Stimulated activated CD4-positive, alpha-beta T cell treated with anti-CD3 and anti-CD28 coated beads, Interleukin-15, amount 100 ng/mL, for 48 hours (primary cell): Measurements from ENCODE around the gene GPR137.

Experiments used
- DNase-seq, 2 donors: peaks; one replicate each; pipeline ENCODE4 v3.0.0-alpha.2; 2020; ENCODE audit warnings: low read depth in 2 of 2

Gene GPR137

DNA sequence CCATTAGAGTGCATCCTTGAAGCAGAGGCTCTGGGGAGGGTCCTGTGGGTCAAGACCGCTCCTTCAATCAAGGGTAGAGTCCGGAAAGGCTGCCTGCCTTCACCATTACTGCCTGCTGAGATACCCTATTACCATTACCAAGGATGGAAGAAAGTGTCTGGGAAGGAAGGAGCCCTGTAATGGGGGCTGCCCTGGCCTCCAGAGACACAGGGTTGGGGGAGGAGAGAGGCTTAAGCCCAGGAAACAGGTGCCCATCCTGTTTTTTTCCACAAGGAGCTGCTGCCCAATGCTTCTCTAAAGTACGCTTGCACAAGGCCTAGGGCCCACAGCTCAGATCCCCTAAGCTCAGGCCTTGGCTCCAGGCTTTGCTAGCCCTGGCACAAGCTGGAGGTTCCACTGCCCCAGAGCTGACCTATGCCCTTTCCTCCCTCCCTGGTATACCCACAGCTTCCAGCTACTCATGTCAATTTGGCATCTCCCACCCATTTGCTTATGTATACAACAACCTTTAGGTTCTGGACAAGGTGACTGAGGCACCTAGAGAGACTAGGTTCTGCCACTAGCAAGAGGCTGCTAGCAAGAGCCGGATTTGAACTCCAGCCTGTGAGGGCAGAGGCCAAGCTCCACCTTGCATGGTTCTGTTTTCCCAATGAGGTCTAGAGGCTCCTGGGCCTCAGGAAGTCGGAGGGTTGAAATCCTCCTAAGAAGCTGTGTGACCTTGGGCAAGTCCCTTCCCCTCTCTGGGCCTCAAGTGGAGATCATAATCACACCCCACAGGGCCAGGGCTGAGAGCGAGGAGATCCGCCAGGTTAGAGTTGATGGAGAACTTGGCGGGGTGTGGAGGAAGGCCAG, 35.9 kb upstream of the GPR137 start:
- no peak for DNase-seq

DNA sequence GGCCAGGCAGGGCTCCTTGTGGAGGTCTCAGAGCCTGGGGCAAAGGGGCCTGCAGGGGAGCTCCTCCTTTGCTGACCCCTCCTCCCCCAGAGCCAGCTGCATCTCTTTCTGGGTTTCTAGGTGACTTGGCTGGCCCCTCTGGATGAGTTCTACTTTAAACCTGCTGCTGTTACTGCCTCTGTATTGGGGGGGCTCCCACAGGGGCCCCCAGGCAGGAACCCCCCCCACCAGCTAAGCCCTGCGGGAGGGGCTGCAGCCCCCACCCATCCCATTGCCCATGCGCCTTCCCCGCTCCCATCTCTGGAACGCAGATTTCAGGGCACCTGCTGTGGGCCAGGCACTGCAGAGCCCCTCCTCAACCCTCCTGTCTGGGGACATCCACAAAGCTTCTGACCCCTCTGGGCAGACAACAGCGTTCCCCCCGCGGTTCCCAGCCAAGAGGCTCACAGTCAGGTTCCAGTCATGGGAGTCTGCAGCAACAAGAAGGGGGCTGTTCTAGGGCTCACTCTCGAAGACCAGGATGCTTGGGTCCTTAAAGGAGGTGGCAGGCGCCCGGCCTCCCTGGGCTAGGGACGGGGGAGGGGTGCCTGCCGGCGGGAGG, 35.1 kb upstream of the GPR137 start:
- DNase-seq: no peak

DNA sequence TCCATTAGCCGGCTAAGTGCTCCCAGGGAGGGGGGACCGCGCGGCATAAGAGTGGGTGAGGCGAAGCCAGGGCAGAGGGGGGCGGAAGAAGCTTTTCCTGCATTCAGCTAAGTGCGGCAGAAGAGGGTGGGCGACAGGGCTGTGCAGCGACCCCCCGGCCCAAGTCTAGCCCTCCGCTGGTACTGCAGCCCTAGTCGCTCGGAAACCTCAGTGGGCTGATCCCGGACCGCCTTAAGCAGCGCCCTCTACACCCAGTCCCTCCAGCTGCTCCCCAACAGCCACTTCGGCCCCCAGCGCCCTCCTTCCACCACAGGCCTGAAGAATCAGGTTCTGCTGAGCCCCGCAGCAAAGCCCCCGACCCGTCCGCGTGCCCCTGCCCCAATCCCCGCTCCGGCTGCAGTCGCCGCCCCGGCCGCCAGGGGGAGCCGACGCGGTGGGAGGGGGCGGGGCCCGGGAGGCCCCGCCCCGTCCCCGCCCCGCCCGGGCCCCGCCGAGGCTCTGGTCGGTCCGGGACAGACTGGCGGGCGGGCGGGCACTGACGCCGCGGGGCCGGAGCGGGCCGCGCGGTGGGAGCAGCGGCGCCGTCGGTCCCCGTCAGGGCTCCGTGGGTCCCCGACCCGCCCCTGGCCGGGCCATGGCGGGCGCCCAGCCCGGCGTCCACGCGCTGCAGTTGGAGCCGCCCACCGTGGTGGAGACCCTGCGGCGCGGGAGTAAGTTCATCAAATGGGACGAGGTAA, 34.5 kb upstream of the GPR137 start, which contains the start of gene PLCB3:
TSS of gene PLCB3 (plus strand) at position 515 of the 737 bp plus-strand sequence. CDS start at position 635, 120 bp downstream.
- no peak for DNase-seq

DNA sequence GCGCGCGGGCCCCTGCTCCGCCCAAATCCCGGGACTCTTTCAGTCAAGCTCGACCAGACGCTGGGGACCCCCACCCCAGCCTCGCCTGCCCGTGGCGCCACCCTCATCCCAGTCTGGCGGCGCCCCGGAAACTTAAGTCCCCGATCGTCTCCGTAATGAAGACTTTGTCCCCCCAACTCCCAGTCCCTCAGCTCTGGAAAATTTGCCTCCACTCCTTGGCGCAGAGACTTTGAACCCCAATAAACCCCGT, 34.0 kb upstream of the GPR137 start:
- no peak for DNase-seq

DNA sequence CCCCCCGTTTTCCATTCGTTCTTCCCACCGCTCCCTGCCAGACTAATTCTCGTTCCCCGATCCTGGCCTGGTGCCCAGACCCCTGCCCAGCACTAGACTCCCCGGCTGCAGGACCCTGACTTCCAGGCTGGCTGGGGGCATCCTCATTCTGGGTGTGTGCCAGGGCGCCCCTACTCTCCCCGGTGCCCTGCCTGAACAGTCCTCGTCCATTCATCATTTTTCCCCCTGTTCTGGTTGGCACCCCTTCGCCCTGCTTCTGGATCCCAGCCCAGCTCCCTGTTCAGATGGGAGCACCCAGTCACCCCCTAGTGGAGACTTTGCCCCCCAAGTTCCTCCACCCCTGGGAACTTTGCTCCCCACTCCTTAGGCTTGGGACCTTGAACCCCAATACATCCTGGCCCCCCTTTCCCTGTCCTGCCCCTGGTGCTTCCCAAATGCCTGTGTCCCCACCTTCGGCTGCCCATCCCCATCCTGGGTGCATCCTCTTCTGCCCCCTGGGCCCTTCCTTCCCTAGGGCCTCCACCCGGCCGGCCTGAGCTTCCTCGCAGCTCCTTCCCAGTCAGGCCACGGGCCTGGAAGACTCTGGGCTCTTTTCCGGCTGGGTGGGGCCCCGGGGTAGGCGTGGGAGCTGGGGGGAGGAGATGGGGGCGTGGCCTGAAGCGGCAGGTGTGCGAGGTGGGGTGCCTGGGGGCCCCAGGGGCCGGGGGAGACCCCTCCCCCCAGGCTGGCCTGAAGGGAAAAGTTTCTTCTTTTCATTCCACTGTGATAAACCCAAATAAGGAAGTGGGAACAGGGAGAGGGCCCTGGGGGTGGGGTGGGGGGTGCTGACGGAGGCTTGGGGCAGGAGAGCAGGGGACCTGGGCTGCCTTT, 33.4 kb upstream of the GPR137 start:
- no peak for DNase-seq

DNA sequence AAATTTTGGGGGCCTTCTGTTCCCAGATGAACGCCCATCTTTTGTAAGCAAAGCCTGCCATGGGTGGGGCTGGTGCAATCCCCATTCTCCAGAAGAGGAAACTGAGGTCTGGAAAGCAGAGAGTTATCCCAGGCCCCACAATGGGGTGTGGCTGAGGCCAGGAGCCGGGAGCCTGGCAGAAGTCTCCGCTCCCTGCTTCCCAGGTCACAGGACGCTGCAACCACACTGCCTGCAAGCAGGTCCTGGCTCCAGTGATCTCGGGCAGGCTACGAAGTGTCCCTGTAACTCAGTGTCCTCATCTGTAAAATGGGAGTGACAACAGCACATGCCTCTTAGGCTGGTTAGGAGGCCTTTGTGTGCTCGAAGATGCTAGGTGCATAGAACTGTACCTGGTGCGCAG, 32.6 kb upstream of the GPR137 start:
- no peak for DNase-seq

DNA sequence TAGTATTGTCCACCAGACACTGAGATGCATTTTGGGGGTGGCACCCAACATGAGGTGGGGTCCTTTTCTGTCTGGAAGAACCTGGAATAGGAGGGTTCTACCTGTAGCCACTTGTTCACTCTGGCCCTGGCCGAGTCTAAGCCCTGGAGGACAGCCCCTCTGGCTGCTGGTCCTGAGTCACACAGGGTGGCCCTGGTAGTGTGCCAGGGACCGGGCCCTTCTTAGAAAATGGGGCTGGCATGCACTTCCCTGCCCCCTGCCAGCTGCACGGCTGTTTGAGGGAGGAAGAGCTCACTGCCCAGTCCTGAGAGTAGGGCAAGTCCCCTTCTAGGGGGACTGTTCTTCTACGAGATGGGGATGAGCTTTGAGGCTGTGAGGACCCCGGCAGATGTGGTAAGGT, 32.2 kb upstream of the GPR137 start:
- DNase-seq: no peak

DNA sequence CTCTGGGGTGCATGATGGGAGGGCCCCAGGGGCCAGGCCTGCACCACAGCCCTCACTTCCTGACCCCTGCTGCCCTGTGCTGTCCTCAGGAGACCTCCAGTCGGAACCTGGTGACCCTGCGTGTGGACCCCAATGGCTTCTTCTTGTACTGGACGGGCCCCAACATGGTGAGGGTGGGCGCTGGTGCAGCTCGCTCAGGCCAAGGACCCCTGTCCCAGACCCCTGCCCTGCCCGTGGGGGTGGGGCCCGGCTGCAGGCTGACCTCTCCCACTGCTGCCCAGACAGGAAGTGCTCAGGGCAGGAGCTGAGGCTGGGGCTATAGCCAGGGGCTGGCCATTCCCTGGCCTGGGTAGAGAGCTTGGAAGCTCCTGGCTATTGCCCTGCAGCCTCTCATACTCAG, 31.3 kb upstream of the GPR137 start:
- DNase-seq: no peak

DNA sequence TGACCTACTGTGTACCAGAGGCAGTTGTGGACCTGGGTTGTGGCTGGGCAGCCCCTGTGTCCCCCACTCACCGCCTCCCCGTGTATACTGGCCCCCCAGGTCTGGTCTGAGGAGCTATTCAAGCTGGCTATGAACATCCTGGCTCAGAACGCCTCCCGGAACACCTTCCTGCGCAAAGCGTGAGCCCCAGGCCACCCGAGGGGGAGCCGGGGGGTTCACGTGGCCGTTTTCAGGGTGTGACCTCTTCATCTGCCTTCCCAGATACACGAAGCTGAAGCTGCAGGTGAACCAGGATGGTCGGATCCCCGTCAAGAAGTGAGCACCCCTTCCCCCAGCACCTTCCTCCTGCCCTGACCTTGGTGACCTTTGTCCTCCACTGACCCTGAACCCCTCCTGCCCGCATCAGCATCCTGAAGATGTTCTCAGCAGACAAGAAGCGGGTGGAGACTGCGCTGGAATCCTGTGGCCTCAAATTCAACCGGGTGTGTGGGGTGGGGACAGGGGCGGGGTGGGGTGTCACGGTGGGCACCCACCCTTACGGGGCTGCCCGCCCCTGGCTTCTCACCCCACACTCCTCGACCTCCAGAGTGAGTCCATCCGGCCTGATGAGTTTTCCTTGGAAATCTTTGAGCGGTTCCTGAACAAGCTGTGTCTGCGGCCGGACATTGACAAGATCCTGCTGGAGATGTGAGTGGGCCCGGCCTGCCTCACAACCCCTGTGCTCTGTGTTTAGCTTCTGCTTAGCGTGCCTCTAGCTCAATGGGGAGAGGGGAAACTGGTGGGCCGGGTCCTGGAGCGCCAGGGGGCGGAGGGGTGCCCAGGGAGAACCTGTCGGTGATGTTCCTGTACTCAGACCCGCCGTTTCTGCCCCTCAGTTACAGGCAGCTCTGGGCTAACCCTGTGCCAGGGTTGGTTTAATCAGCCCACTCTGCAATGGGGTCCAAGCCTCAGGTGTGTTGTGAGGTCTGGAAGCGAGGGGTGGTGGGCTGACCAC, 30.2 kb upstream of the GPR137 start:
- DNase-seq: no peak

DNA sequence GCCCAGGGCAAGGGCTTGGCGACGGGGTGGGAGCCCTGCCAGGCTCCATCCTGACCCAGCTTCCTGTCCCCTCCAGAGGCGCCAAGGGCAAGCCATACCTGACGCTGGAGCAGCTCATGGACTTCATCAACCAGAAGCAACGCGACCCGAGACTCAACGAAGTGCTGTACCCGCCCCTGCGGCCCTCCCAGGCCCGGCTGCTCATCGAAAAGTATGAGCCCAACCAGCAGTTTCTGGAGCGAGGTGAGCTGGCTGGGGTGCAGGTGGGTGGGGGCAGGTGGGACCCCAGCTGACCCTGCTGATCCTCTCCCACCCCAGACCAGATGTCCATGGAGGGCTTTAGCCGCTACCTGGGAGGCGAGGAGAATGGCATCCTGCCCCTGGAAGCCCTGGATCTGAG, 29.3 kb upstream of the GPR137 start:
- no peak for DNase-seq

DNA sequence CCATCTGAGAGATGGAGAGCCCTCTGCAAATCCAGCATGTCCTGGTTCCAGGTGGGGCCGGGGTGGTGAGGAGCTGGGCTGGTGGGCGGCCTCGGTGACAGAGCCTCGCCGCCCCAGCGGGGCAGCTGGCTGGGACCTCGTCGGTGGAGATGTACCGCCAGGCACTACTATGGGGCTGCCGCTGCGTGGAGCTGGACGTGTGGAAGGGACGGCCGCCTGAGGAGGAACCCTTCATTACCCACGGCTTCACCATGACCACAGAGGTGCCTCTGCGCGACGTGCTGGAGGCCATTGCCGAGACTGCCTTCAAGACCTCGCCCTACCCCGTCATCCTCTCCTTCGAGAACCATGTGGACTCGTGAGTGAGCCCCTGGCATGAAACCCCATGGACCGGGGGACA, 27.3 kb upstream of the GPR137 start:
- no peak for DNase-seq

DNA sequence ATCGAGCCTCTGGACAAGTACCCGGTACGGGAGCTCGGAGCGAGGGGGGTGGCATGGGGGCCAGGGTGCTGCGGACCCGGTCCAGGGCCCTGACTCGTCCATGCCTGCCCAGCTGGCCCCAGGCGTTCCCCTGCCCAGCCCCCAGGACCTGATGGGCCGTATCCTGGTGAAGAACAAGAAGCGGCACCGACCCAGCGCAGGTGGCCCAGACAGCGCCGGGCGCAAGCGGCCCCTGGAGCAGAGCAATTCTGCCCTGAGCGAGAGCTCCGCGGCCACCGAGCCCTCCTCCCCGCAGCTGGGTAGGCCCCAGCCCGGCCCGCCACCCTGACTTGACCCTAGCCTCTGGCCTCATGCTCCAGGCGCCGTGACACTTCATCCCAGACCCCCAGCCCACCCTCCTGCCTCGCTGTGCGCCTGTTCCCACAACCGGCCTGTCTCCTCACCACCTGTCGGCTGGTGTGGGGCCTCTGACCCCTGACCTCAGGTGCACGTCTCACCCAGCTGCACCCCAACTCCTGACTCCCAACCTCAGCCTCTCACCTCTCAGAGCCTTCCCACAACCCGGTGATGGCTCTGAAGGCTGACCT, 26.6 kb upstream of the GPR137 start:
- no peak for DNase-seq

DNA sequence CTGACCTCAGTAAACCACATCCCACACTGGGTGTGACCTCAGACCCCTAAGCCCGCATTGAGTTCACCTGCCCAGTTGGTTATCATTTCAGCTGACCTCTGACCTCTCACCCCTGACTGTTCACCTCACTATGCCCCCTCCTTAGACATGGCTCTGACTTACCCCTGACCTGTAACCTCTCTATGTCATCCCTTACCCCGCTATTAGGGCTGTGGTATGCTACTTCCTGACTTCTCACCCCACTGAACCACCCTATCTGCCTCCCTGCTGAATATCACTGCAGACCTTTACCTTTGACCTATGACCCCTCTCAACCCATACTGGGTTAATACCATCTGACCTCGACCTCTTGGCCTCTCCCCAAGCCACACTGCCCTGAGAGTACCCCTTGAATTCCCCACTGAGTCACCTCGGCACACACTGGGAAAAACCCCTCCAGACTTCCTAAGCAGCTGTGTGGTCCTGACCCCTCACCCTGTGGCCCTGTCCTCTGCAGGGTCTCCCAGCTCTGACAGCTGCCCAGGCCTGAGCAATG, 26.0 kb upstream of the GPR137 start:
- DNase-seq: no peak

DNA sequence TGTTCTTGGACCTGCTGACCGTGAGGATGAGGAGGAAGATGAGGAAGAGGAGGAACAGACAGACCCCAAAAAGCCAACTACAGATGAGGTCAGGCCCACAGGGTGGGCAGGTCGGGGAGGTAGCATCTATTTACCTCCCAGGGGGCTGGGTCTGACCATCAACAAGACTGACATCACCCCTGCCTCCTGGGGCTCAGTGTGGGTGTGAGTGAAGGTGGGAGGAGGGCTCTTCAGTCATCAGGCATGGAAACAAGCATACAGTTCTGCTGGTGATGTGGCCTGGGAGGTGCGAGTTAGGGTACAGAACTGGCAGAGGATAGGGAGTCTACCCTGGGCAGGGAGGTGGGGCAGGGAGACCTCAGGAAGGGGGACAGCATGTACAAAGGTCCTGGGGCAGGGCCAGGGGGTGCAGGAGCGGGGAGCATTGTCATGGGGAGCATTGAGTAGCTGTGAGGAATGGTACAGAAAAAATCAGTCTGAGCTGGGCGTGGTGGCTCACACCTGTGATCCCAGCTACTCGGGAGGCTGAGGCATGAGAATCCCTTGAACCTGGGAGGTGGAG, 25.4 kb upstream of the GPR137 start:
- DNase-seq: no peak

DNA sequence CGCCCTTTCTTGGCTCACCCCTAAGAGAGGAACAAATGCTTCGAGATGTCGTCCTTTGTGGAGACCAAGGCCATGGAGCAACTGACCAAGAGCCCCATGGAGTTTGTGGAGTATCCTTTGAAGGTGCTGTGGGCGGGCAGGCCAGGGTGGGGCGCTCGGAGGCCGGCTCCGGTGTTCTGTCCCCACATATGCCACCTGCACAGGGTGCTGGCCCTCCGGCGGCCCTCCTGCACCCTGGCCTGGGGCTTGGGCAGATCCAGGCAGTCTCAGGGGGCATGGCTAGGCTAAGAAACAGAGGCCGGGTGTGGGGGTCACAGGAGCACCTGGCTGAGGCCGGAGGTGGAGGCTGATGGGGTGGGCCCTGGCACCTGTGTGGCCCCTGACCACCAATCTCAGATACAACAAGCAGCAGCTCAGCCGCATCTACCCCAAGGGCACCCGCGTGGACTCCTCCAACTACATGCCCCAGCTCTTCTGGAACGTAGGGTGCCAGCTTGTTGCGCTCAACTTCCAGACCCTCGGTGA, 24.0 kb upstream of the GPR137 start:
- DNase-seq: no peak

DNA sequence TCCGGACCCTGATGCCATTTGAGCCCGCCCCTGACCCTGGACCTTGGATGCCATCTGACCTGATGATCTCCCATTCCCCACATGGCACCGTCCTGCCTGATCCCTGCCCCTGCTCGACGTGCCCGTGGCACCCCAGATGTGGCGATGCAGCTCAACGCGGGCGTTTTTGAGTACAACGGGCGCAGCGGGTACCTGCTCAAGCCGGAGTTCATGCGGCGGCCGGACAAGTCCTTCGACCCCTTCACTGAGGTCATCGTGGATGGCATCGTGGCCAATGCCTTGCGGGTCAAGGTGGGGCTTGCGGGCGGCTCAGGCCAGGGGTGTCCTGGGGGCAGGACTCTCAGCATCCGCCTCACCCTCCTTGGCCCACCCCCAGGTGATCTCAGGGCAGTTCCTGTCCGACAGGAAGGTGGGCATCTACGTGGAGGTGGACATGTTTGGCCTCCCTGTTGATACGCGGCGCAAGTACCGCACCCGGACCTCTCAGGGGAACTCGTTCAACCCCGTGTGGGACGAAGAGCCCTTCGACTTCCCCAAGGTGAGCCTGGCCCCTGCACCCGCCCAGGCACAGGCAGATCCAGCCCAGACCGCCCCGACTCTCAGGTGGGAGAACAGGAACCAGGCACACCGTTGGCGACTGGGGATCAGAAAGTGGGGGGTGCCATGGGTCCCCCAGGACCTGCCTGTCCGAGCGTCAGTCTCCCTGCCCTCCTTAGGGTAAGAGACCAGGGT, 23.2 kb upstream of the GPR137 start:
- no peak for DNase-seq

DNA sequence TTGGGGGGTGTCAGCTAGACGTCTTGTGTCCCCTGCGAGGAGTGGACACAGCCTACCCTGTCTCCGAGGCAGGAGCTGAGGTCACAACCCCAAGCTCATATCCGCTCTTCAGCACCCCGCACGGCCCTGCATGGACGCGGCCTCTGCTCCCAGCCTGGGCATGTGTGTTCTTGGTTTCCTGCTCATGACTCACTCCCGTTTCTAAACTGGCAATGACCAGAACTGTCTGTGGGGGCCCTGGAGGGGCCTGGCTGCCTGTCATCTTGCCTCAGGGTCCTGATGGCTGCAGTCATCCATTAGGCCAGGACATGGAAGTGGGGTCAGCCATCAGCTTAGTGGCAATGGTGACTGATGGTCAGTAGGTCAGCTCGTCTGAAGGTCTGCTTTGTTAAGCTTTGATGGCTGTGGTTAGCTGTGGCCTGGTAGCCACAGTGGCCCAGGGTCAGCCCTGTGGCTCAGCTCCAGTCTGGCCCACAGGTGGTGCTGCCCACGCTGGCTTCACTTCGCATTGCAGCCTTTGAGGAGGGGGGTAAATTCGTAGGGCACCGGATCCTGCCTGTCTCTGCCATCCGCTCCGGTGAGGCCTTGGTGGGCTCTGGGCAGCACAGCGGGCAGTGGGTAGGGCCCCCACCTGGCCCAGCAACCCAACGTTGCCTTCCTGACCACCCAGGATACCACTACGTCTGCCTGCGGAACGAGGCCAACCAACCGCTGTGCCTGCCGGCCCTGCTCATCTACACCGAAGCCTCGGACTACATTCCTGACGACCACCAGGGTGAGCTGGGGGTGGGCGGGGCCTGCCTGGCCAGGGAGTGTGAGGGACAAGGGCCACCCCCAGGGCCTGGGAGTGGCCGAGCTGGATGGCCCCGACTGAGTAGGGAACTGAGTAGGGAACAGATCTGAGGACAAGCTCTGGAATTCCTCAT, 22.4 kb upstream of the GPR137 start:
- DNase-seq: no peak

DNA sequence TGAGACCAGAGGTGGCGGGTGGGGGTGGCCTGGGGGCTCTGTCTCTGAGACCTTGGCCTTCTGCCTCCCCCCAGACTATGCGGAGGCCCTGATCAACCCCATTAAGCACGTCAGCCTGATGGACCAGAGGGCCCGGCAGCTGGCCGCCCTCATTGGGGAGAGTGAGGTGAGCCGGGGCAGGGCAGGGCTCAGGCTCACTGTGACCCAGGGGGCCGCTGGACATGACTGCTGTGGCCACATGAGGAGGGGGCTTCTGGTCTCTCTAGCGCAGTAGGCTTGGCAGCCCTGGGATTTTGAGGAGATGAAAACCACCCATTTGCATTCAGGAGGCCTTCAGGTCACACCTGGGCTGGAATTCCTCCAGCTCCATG, 21.7 kb upstream of the GPR137 start:
- no peak for DNase-seq
